Immature natural killer cell (primary cell): ENCODE measurements around the gene PCDH18. TPM values are rescaled to one million over a fixed set of nuclear protein-coding genes. Genes with fewer than 3 reads are reported as not detected.
"Not testable (repeated sequence)": the region's sequence is repeated elsewhere in the genome, so short reads cannot be mapped to it uniquely, and the experiment has no call there.

Experiments used
- DNase-seq, 3 donors: peaks; one replicate each; pipeline ENCODE4 v3.0.0; 2022; ENCODE audit warnings: mixed read lengths in 1 of 3
- H3K27ac Mint-ChIP-seq, 6 donors: one replicate each; pipeline ENCODE4 v1.8.0; 2020; ENCODE audit warnings: mixed read lengths in 6 of 6, mild to moderate bottlenecking in 5 of 6, inconsistent platforms in 4 of 6, moderate library complexity in 3 of 6
- H3K27me3 Mint-ChIP-seq, 3 donors: one replicate each; pipeline ENCODE4 v1.8.0; 2020 to 2021; ENCODE audit warnings: low read depth in 3 of 3, mild to moderate bottlenecking in 3 of 3, mixed read lengths in 3 of 3, moderate library complexity in 3 of 3, inconsistent platforms in 1 of 3
- H3K36me3 Mint-ChIP-seq, 3 donors: one replicate each; pipeline ENCODE4 v1.8.0; 2020; ENCODE audit warnings: mixed read lengths in 3 of 3, inconsistent platforms in 2 of 3, mild to moderate bottlenecking in 2 of 3
- H3K4me1 Mint-ChIP-seq, 2 donors: one replicate each; pipeline ENCODE4 v1.8.0; 2020; ENCODE audit warnings: inconsistent platforms in 2 of 2, mild to moderate bottlenecking in 2 of 2, mixed read lengths in 2 of 2, moderate library complexity in 1 of 2
- H3K4me3 Mint-ChIP-seq, 5 donors: one replicate each; pipeline ENCODE4 v1.8.0; 2020; ENCODE audit warnings: mild to moderate bottlenecking in 5 of 5, mixed read lengths in 5 of 5, inconsistent platforms in 3 of 5, moderate library complexity in 3 of 5
- H3K9me3 Mint-ChIP-seq, 6 donors: one replicate each; pipeline ENCODE4 v1.8.0; 2020; ENCODE audit warnings: mild to moderate bottlenecking in 6 of 6, mixed read lengths in 6 of 6, inconsistent platforms in 4 of 6, moderate library complexity in 3 of 6
- polyA plus RNA-seq, 3 donors: library from polyadenylated mRNA; unstranded; fragments of 300-500 nt; fragmentation: Illumina TruSeq; gene quantifications; one replicate each; pipeline ENCODE4 v1.2.3, GENCODE V29; 2021

PCDH18 gene
- polyA plus RNA-seq, 3 donors from 2014 or later, result not detected

DNA sequence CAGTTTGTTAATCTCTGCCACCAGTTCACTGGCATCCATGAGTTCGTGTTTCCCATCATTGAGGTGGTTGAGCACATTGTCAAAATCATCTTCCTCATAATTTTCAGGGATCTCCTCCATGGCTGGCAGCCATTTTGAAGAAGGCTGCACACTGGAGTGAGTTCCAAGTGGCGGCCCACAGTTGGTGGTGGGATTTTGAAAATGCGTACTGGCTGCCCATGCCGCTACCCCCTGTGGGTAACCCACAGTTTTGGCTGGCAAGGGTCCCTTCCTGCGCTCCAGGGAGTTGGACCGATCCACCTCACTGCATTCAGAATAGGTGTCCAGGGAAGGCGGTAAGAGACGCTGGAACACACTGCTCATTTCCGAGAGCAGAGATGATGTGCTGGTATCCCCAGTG lies 11.2 kb downstream of the PCDH18 start:
- no peak overlapping the region for H3K27ac Mint-ChIP-seq
- peaks cover 0 to 3% (median 0%) of the 10 kb centered on the region in 3 donors for H3K27me3 Mint-ChIP-seq
- no peak for DNase-seq
- no peaks in the 10 kb centered on the region for H3K36me3 Mint-ChIP-seq
- H3K4me3 Mint-ChIP-seq, result no peak overlapping the region
- no peaks in the 10 kb centered on the region for H3K4me1 Mint-ChIP-seq
- H3K9me3 Mint-ChIP-seq, result peaks cover 5 to 20% (median 10%) of the 10 kb centered on the region in 6 donors

DNA sequence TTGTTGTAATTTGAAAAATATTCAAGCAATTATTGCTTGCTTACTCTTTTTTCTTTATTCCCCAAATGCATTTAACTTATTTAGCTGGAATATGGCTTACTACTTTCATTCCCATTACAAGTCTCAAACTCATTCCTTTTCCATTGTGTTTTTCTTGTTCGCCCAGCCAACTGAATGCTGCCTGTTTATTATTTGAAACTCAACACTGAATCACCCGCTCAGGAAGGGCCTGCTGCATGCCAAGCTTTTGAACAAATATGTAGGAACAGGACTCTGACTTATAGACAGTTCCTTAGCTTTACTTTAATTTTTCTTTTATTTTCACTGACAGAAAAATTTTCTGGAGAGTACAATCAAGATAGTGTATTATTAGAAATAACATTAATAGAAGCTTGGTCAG lies 12.9 kb downstream of the PCDH18 start:
- DNase-seq, result no peak
- H3K4me1 Mint-ChIP-seq, result no peaks in the 10 kb centered on the region
- no peak overlapping the region for H3K27ac Mint-ChIP-seq
- H3K4me3 Mint-ChIP-seq, result no peak overlapping the region
- H3K27me3 Mint-ChIP-seq, result peaks cover 0 to 3% (median 0%) of the 10 kb centered on the region in 3 donors
- H3K9me3 Mint-ChIP-seq, result peaks cover 5 to 18% (median 10%) of the 10 kb centered on the region in 6 donors
- H3K36me3 Mint-ChIP-seq, result no peaks in the 10 kb centered on the region

DNA sequence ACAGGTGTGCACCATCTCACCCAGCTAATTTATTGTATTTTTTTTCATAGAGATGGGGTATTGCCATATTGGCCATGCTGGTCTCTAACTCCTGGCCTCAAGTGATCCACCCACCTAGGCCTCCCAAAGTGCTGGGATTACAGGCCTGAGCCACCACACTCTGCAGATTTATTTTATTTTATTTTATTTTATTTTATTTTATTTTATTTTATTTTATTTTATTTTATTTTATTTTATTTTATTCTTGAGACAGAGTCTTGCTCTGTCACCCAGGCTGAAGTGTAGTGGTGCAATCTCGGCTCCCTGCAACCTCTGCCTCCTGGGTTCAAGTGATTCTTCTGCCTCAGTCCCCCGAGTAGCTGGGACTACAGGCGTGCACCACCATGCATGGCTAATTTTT lies 15.0 kb downstream of the PCDH18 start:
- H3K4me3 Mint-ChIP-seq, DNase-seq, H3K36me3 Mint-ChIP-seq, H3K27ac Mint-ChIP-seq, H3K27me3 Mint-ChIP-seq, H3K4me1 Mint-ChIP-seq: not testable (repeated sequence)
- peaks cover 3 to 22% (median 9%) of the 10 kb centered on the region in 6 donors for H3K9me3 Mint-ChIP-seq

DNA sequence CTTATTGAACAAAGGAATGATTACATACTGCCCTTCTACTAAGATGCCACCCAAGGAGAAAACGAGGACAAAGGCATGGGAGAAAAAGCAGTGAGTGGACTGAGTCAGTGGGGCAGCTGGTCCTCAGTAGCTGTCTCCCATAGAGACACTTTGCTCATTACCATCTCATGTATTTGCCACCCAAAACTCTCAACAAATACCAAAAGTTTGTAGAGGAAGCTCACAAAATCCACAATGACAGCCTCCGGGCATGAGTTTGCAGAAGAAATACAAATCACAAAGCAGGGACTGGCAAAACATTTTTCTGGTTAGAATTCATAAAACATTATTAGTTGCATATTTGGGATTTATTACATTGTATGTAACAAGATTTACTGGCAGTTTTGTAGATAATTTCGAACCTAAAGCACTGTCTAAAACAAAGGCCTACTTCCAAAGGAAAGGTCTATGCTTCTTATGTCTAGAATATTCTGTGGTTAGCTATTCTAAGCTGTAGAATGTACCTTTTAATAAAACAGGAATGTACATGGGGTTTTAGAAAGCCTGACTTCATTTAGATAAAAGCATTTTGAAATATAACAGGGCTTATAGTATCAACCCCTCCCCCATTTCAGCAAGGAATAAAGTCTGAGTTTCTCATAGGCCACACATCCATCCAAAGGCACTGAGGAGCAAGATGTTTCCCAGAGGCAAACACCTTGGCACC lies 17.7 kb downstream of the PCDH18 start:
- Mint-ChIP-seq H3K36me3 (no peaks in the 10 kb centered on the region), H3K9me3 (peaks cover 8 to 27% (median 12%) of the 10 kb centered on the region in 6 donors), H3K27me3 (peaks cover 0 to 3% (median 0%) of the 10 kb centered on the region in 3 donors), H3K4me1 (no peaks in the 10 kb centered on the region), H3K4me3 (no peak overlapping the region), H3K27ac (no peak overlapping the region)
- DNase-seq, result no peak

DNA sequence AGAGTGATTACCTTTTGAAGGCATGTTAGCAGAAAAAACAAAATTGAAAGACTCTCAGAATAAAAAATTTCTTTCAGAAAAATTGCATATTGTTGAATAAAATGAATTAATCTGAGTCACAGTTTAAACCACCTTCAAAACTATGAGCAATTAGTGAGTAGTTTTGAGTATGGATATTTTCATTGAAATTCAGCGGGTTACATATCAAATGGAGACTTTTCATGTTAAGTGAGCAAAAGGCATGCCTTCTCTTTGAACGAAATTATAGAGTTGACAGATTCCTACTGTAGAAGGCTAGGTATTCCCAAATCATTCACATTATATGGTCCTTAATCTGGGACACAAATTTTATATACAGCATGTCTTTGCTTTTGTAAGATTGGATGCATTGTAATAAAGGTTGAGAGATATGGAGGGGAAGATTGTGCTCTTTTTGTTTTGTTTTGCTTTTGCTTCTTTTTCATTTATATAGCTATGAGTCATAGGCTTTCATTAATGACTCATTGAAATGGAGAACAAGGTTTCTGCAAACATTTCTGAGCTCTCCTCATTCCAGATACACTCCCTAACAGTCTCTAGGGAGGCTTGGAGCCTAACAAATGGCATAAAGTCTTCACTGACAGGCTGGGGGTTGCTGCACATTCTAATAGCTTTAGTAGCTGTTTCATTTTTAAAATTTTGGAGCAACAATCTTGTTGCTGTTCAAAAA lies 21.6 kb downstream of the PCDH18 start:
- no peak overlapping the region for H3K4me3 Mint-ChIP-seq
- no peak overlapping the region for H3K27ac Mint-ChIP-seq
- H3K4me1 Mint-ChIP-seq, result no peaks in the 10 kb centered on the region
- no peaks in the 10 kb centered on the region for H3K36me3 Mint-ChIP-seq
- peaks cover 4 to 23% (median 11%) of the 10 kb centered on the region in 6 donors for H3K9me3 Mint-ChIP-seq
- no peak for DNase-seq
- H3K27me3 Mint-ChIP-seq, result no peaks in the 10 kb centered on the region

DNA sequence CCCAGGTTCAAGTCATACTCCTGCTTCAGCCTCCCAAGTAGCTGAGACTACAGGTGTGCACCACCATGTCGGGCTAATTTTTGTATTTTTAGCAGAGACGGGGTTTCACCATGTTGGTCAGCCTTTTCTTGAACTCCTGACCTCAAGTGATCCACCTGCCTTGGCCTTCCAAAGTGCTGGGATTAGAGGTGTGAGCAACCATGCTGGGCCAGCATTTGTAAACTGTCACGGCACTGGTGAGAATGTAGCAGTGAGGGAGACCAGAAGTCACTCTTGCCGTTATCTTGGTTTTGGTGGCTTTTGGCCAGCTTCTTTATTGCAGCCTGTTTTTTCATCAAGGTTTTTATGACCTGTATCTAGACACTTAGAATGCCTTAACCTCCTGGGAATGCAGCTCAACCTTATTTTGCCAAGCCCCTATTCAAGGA lies 22.4 kb downstream of the PCDH18 start:
- peaks cover 2 to 26% (median 12%) of the 10 kb centered on the region in 6 donors for H3K9me3 Mint-ChIP-seq

DNA sequence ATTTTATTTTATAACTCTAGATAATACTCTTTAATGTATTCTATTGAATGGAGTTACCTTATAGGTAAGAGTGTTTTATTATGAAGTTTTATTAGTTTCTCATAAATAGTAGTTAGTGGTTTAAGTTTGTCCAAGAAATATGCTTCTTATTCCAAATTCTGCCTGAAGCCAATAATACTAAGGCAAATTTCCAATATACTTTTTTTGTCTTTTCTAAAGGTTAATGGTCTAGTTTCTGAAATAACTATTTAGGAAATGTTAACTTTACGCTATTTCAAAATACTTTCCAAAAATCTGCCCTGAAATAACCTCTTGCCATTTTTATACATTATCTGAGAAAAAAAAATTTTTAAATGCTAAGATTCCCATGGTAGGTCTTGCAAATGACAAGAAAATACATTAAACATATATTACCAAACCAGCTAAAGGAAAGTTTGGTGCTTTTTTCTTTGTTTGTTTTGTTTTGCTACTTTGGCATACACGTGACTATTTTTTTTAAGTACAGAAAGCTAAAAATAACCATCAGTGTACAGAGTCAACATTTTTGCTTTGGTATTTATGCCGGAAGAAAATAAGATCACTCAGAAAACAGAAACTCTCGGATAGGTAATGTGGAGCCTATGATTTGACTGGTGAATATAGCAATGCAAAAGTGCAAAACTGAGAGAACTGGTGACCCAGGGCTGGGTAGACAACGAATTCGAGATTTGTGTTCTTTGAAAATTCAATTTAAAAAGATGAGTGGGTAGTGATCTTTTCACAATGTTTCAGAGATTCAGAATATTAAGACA lies 29.8 kb downstream of the PCDH18 start:
- Mint-ChIP-seq H3K4me1 (no peaks in the 10 kb centered on the region), H3K27me3 (no peaks in the 10 kb centered on the region), H3K4me3 (no peak overlapping the region), H3K36me3 (no peaks in the 10 kb centered on the region), H3K27ac (no peak overlapping the region), H3K9me3 (peaks cover 2 to 22% (median 11%) of the 10 kb centered on the region in 6 donors)
- DNase-seq, result no peak

More for the DNA sequence above, 22.4 kb downstream of the PCDH18 start:
- Mint-ChIP-seq H3K4me3 (no peak overlapping the region), H3K27me3 (no peaks in the 10 kb centered on the region), H3K27ac (no peak overlapping the region), H3K36me3 (no peaks in the 10 kb centered on the region), H3K4me1 (no peaks in the 10 kb centered on the region)
- no peak for DNase-seq

DNA sequence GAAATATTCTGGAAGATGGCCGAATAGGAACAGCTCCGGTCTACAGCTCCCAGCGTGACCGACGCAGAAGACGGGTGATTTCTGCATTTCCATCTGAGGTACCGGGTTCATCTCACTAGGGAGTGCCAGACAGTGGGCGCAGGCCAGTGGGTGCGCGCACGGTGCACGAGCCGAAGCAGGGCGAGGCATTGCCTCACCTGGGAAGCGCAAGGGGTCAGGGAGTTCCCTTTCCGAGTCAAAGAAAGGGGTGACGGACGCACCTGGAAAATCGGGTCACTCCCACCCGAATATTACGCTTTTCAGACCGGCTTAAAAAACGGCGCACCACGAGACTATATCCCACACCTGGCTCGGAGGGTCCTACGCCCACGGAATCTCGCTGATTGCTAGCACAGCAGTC lies 36.0 kb downstream of the PCDH18 start:
- H3K4me1 Mint-ChIP-seq, H3K27ac Mint-ChIP-seq, H3K4me3 Mint-ChIP-seq, H3K27me3 Mint-ChIP-seq, DNase-seq, H3K36me3 Mint-ChIP-seq: not testable (repeated sequence)
- peaks cover 4 to 29% (median 16%) of the 10 kb centered on the region in 6 donors for H3K9me3 Mint-ChIP-seq

DNA sequence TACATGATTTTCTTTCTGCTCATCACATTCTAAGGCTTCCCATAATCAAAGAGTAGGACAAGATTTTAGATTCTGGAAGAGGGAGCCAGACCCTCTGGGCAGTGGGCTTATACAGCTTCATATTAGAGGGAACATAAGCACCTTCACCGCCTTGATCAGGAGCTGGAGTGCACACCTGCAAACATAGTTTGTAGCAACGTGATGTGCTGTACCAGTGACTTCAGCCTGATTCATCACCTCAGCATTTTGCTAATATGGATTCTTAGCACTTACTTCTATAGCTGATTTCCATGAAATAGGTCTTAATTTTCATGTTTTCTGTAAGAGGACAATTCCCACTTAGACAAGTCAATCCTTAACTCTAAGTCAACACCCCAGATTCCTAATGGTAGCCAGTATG lies 36.7 kb downstream of the PCDH18 start:
- Mint-ChIP-seq H3K36me3 (no peaks in the 10 kb centered on the region), H3K27ac (no peak overlapping the region), H3K9me3 (peaks cover 5 to 32% (median 17%) of the 10 kb centered on the region in 6 donors), H3K4me3 (no peak overlapping the region), H3K4me1 (no peaks in the 10 kb centered on the region), H3K27me3 (no peaks in the 10 kb centered on the region)
- DNase-seq, result no peak

DNA sequence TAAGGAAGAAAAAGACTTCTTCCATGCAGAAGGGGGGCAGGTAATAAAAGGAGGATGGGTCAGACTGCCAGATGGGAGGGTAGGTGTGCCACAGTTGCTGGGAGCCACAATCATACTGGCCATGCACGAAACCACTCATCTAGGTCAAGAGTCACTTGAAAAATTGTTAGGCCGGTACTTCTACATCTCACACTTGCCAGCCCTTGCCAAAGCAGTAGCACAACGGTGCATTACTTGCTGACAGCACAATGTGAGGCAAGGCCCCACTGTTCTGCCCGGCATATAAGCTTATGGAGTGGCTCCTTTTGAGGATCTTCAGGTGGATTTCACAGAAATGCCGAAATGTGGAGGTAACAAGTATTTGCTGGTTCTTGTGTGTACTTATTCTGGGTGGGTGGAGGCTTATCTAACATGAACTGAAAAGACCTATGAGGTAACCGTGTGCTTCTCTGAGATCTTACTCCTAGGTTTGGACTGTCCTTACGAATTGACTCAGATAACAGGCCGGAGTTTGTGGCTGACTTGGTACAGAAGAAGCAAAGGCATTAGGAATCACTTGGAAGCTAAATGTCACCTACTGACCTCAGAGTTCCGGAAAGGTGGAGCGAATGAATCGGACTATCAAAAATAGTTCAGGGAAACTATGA lies 48.9 kb downstream of the PCDH18 start:
- DNase-seq, H3K27ac Mint-ChIP-seq, H3K4me1 Mint-ChIP-seq, H3K4me3 Mint-ChIP-seq, H3K27me3 Mint-ChIP-seq, H3K36me3 Mint-ChIP-seq: not testable (repeated sequence)
- H3K9me3 Mint-ChIP-seq, result peaks cover 5 to 30% (median 18%) of the 10 kb centered on the region in 6 donors

DNA sequence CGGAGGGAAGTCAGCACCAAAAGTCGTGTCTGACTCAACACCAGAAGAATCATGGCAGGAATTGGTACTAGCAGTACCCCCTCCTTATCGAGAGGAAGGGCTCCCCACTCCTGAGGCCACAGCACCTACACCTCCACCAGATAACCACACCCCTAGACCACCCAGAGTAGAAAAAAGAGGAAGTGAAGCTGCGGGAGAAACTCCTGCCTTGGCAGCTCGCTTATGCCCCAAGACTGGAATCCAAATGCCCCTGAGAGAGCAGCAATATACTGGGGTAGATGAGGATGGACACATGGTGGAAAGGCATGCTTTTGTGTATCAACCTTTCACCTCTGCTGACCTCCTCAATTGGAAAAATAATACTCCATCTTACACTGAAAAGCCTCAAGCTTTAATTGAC lies 52.6 kb downstream of the PCDH18 start:
- H3K36me3 Mint-ChIP-seq, H3K27me3 Mint-ChIP-seq, H3K27ac Mint-ChIP-seq, DNase-seq, H3K4me1 Mint-ChIP-seq, H3K4me3 Mint-ChIP-seq: not testable (repeated sequence)
- peaks cover 5 to 31% (median 20%) of the 10 kb centered on the region in 6 donors for H3K9me3 Mint-ChIP-seq

DNA sequence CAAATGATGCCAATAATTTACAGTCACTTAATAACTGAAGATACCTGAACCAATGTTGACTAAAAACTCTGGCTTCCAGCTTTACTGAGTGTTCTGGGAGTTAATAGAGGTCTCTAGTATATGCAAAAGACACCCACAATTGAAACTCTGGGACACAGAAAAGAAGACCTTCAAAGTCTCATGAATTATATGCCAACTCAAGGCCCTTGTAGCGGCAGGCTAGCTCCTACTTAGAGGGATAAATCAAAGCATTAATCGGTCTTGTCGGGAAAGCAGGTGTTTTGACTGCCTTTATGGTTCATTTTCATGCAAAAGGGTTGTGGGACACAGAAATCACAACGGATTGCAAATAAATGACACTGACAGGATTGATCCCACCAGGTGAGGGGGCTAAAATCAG lies 55.9 kb downstream of the PCDH18 start:
- no peak for DNase-seq
- H3K27me3 Mint-ChIP-seq, result no peaks in the 10 kb centered on the region

DNA sequence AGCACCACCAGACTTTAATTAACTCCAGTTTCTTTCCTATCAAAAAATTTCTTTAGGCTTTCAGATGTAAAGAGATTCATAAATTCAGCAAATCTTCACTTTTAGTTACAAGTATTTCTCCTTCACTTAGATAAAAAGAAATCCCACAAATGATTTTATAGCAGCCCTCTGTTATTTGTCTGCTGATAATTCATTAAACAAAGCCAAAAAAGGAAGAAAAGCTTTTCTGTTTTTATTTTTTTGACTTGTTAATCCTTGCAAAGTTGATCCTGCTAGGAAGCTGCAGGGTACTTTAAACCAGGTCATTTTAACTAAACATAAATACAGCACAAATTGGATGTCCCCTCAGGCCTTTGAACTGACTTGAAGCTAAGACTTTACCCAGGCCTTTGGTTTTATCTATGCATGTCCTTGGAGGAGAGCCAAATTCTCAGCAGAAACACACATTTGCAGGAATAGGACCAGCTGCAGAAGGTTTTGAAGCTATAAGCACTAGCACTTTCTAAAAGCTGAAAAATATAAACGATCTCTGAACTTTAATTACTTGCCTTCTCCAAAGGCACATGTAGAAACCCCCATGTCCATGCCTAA lies 57.5 kb downstream of the PCDH18 start:
- Mint-ChIP-seq H3K9me3 (peaks cover 10 to 37% (median 25%) of the 10 kb centered on the region in 6 donors), H3K4me3 (no peak overlapping the region), H3K27me3 (no peaks in the 10 kb centered on the region), H3K4me1 (no peaks in the 10 kb centered on the region), H3K27ac (no peak overlapping the region), H3K36me3 (no peaks in the 10 kb centered on the region)
- DNase-seq, result no peak

More for the DNA sequence above, 55.9 kb downstream of the PCDH18 start:
- H3K9me3 Mint-ChIP-seq, result peaks cover 5 to 37% (median 24%) of the 10 kb centered on the region in 6 donors
- H3K4me3 Mint-ChIP-seq, result no peak overlapping the region
- no peak overlapping the region for H3K27ac Mint-ChIP-seq
- no peaks in the 10 kb centered on the region for H3K36me3 Mint-ChIP-seq
- no peaks in the 10 kb centered on the region for H3K4me1 Mint-ChIP-seq
